ENCODE measurements around the gene GDAP2. TPM values are rescaled to one million over a fixed set of nuclear protein-coding genes. Genes with fewer than 3 reads are reported as not detected.

The GDAP2 gene, protein sequence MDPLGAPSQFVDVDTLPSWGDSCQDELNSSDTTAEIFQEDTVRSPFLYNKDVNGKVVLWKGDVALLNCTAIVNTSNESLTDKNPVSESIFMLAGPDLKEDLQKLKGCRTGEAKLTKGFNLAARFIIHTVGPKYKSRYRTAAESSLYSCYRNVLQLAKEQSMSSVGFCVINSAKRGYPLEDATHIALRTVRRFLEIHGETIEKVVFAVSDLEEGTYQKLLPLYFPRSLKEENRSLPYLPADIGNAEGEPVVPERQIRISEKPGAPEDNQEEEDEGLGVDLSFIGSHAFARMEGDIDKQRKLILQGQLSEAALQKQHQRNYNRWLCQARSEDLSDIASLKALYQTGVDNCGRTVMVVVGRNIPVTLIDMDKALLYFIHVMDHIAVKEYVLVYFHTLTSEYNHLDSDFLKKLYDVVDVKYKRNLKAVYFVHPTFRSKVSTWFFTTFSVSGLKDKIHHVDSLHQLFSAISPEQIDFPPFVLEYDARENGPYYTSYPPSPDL
- 10 to 100 TPM; 27.0 to 52.2 TPM for total RNA-seq
- 1 to 10 TPM; 5.1 to 7.4 TPM for polyA plus RNA-seq
- long read RNA-seq, donor 1, full-length matches to known transcripts: 6 of 6 reads
- long read RNA-seq, donor 1, partial matches to known transcripts: 0 of 6 reads
- long read RNA-seq, donor 1, other reads (novel, unspliced or antisense): 0 of 6 reads
- long read RNA-seq, donor 2: 0 reads
- long read RNA-seq, donor 3: 0 reads
- long read RNA-seq, donor 4, full-length matches to known transcripts: 2 of 2 reads
- long read RNA-seq, donor 4, partial matches to known transcripts: 0 of 2 reads
- long read RNA-seq, donor 4, other reads (novel, unspliced or antisense): 0 of 2 reads
- long read RNA-seq, donor 5, full-length matches to known transcripts: 2 of 2 reads
- long read RNA-seq, donor 5, partial matches to known transcripts: 0 of 2 reads
- long read RNA-seq, donor 5, other reads (novel, unspliced or antisense): 0 of 2 reads

DNA sequence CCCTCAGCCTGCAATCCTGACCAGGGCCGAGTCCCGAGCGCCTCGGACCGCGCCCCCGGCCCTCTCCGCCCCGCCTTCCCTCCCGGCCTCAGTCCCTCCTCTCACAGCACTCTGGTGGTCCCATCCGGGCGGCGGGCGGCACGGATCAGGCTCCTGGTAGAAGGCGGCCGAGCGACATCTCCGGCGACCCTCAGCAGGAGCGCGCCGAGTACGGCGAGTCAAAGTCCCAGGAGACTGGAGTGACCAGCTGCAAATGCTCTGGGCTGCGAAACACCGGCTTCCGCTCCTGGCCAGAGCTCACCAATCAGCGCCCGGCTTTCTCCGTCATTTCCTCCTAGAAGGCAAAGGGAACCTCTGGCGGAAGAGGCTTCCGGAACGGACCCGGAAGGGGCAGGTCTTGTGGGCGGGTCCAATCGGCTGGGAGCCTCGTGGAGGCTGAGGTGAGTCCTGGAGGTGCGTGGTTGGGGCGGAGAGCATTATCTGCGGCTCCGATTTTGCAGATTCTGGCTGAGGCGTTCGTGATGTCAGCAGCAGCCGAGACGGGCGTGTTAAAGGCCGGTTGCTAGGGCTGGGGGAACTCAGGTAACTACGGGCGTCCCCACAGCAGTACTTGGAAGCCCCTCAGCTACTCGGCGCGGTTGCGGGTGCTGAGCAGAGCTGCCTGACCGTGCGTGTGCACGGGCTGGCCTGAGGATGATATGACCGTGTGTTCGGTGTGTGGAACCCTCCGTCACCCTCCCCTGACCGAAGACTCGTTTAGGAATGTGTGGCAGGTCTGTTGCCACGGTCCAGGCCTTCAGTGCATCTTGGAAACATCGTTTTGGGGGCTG is at the start of gene GDAP2, which contains the start of gene WDR3:
TSS of gene GDAP2 (minus strand) at position 279 of the 830 bp plus-strand sequence. CDS start 9,264 bp downstream, outside the sequence.
TSS of gene WDR3 (plus strand) at position 397 of the 830 bp plus-strand sequence. CDS start 3,581 bp downstream, outside the sequence.
- H3K27ac ChIP-seq (ENCODE audit: low read depth in 1 of 2, low read length in 1 of 2): peak within 1 kb of the TSS; percentile 79 to 96
- WGBS, 2 donors: 0% methylated on average over 64 of the region's 64 CpGs
- peak within 1 kb of the TSS; percentile 90 for H3K4me3 ChIP-seq
- H3K27me3 ChIP-seq (ENCODE audit: control insufficient read depth in 3 of 3, insufficient read depth in 3 of 3, low read length in 2 of 3): no peaks in the 10 kb centered on the region
- H3K9ac ChIP-seq (ENCODE audit: insufficient read depth in 1 of 2, low read length in 2 of 2): peak within 1 kb of the TSS; percentile 84 to 87
- ATAC-seq (ENCODE audit: insufficient read depth, low FRiP score) (peak; percentile 97), DNase-seq (peak; percentile 97 to 98 (median 98))
- peaks cover 0 to 10% (median 3%) of the 10 kb centered on the region in 4 donors for H3K36me3 ChIP-seq (ENCODE audit: control insufficient read depth in 4 of 4, insufficient read depth in 4 of 4, low read length in 4 of 4)
- TF ChIP-seq, protein P1, sequence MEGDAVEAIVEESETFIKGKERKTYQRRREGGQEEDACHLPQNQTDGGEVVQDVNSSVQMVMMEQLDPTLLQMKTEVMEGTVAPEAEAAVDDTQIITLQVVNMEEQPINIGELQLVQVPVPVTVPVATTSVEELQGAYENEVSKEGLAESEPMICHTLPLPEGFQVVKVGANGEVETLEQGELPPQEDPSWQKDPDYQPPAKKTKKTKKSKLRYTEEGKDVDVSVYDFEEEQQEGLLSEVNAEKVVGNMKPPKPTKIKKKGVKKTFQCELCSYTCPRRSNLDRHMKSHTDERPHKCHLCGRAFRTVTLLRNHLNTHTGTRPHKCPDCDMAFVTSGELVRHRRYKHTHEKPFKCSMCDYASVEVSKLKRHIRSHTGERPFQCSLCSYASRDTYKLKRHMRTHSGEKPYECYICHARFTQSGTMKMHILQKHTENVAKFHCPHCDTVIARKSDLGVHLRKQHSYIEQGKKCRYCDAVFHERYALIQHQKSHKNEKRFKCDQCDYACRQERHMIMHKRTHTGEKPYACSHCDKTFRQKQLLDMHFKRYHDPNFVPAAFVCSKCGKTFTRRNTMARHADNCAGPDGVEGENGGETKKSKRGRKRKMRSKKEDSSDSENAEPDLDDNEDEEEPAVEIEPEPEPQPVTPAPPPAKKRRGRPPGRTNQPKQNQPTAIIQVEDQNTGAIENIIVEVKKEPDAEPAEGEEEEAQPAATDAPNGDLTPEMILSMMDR (IDR thresholded peaks at IDR 0.05; ENCODE audit: control extremely low read depth, extremely low read depth): no peak
- H3K9me3 ChIP-seq (ENCODE audit: control insufficient read depth in 4 of 4, insufficient read depth in 3 of 4, low read length in 3 of 4): no peaks in the 10 kb centered on the region
- H3K4me1 ChIP-seq (ENCODE audit: control insufficient read depth in 5 of 5, insufficient read depth in 5 of 5, low read length in 5 of 5): peaks cover 0 to 24% (median 11%) of the 10 kb centered on the region in 5 donors

GRCh38 chr1:117976381-117976780 is 47.0 kb upstream of the GDAP2 start:
- H3K36me3 ChIP-seq (ENCODE audit: control insufficient read depth in 4 of 4, insufficient read depth in 4 of 4, low read length in 4 of 4): no peaks in the 10 kb centered on the region
- H3K4me1 ChIP-seq (ENCODE audit: control insufficient read depth in 5 of 5, insufficient read depth in 5 of 5, low read length in 5 of 5): peaks cover 0 to 2% (median 0%) of the 10 kb centered on the region in 5 donors
- no peak overlapping the region for H3K9ac ChIP-seq (ENCODE audit: insufficient read depth in 1 of 2, low read length in 2 of 2)
- H3K27ac ChIP-seq (ENCODE audit: low read depth in 1 of 2, low read length in 1 of 2): no peak overlapping the region
- DNase-seq: no peak
- no peak for ATAC-seq (ENCODE audit: insufficient read depth, low FRiP score)
- 80 to 83% methylated on average over 3 of the region's 3 CpGs for WGBS, 2 donors
- TF ChIP-seq, protein P1 (IDR thresholded peaks at IDR 0.05; ENCODE audit: control extremely low read depth, extremely low read depth): no peak
- no peak overlapping the region for H3K4me3 ChIP-seq
- peaks cover 0 to 2% (median 0%) of the 10 kb centered on the region in 4 donors for H3K9me3 ChIP-seq (ENCODE audit: control insufficient read depth in 4 of 4, insufficient read depth in 3 of 4, low read length in 3 of 4)
- H3K27me3 ChIP-seq (ENCODE audit: control insufficient read depth in 3 of 3, insufficient read depth in 3 of 3, low read length in 2 of 3): no peaks in the 10 kb centered on the region

- Histone ChIP-seq H3K27ac (ENCODE audit: low read depth in 1 of 2, low read length in 1 of 2) (no peak overlapping the region), H3K9me3 (ENCODE audit: control insufficient read depth in 4 of 4, insufficient read depth in 3 of 4, low read length in 3 of 4) (peaks cover 0 to 2% (median 0%) of the 10 kb centered on the region in 4 donors), H3K4me3 (no peak overlapping the region), H3K4me1 (ENCODE audit: control insufficient read depth in 5 of 5, insufficient read depth in 5 of 5, low read length in 5 of 5) (peaks cover 0 to 6% (median 0%) of the 10 kb centered on the region in 5 donors), H3K27me3 (ENCODE audit: control insufficient read depth in 3 of 3, insufficient read depth in 3 of 3, low read length in 2 of 3) (no peaks in the 10 kb centered on the region), H3K9ac (ENCODE audit: insufficient read depth in 1 of 2, low read length in 2 of 2) (no peak overlapping the region), H3K36me3 (ENCODE audit: control insufficient read depth in 4 of 4, insufficient read depth in 4 of 4, low read length in 4 of 4) (no peaks in the 10 kb centered on the region)
- DNase-seq (no peak), ATAC-seq (ENCODE audit: insufficient read depth, low FRiP score) (no peak)
- TF ChIP-seq, protein P1 (IDR thresholded peaks at IDR 0.05; ENCODE audit: control extremely low read depth, extremely low read depth): no peak
Measured at GRCh38 chr1:117971777-117972176, 42.4 kb upstream of the GDAP2 start.
